Occipital lobe (tissue), 2 donors: ENCODE data around the gene MRPS21. TPM values are rescaled to one million over a fixed set of nuclear protein-coding genes. Genes with fewer than 3 reads are reported as not detected.
A peak's percentile ranks its signal among the peaks of the same experiment; 100 is the strongest.
"Not testable (repeated sequence)": the region's sequence is repeated elsewhere in the genome, so short reads cannot be mapped to it uniquely, and the experiment has no call there.

ENCODE experiments used
- DNase-seq: peaks from one replicate; lab custom pipeline; 2025; lab: John Stamatoyannopoulos, UW
- total RNA-seq: library from RNA; depleted of rRNA; stranded (reverse); fragments of >200 nt; gene quantifications from one replicate; pipeline ENCODE4 v1.2.3, GENCODE V29; 2014

Gene MRPS21
- total RNA-seq, 1 donor from 2014 or later: 69.3 TPM

GRCh38 chr1:150281221-150281757 lies 12.4 kb upstream of the MRPS21 start:
- DNase-seq: peak; percentile 33

- DNase-seq: peak; percentile 92
These were observed 11.7 kb upstream of the MRPS21 start, which contains the start of gene CIART for GRCh38 chr1:150281758-150282557. CIART (plus strand) TSS chr1:150282554; CDS start chr1:150283268, 714 bp downstream.

- peak; percentile 55 for DNase-seq
These were observed 11.1 kb upstream of the MRPS21 start for GRCh38 chr1:150282558-150282958.

- DNase-seq: no peak
These were observed 10.4 kb upstream of the MRPS21 start for GRCh38 chr1:150283260-150283659.

GRCh38 chr1:150288382-150288781 lies 5.3 kb upstream of the MRPS21 start:
- no peak for DNase-seq

- no peak for DNase-seq
These were observed 4.8 kb upstream of the MRPS21 start for GRCh38 chr1:150288822-150289221.

GRCh38 chr1:150295476-150295875 lies 1.8 kb downstream of the MRPS21 start:
- no peak for DNase-seq

- DNase-seq: no peak
These were observed 6.1 kb downstream of the MRPS21 start for GRCh38 chr1:150299716-150300115.

- DNase-seq: peak; percentile 53
These were observed 8.7 kb downstream of the MRPS21 start for GRCh38 chr1:150302338-150302737.

- DNase-seq: no peak
These were observed 9.2 kb downstream of the MRPS21 start for GRCh38 chr1:150302902-150303301.

- not testable (repeated sequence) for DNase-seq
These were observed 14.9 kb downstream of the MRPS21 start for GRCh38 chr1:150308585-150308984.

GRCh38 chr1:150309758-150310508 lies 16.3 kb downstream of the MRPS21 start:
- DNase-seq: no peak

- DNase-seq: no peak
These were observed 18.1 kb downstream of the MRPS21 start for GRCh38 chr1:150311762-150312161.

- DNase-seq: not testable (repeated sequence)
These were observed 21.0 kb downstream of the MRPS21 start for GRCh38 chr1:150314691-150315090.

GRCh38 chr1:150320667-150320978 lies 27.0 kb downstream of the MRPS21 start:
- no peak for DNase-seq

GRCh38 chr1:150321826-150322166 lies 28.1 kb downstream of the MRPS21 start:
- no peak for DNase-seq

- DNase-seq: no peak
These were observed 28.6 kb downstream of the MRPS21 start for GRCh38 chr1:150322310-150322709.

GRCh38 chr1:150332651-150333290 lies 39.1 kb downstream of the MRPS21 start:
- no peak for DNase-seq

- no peak for DNase-seq
These were observed 52.7 kb downstream of the MRPS21 start for GRCh38 chr1:150346316-150346715.

GRCh38 chr1:150352866-150353265 lies 59.2 kb downstream of the MRPS21 start:
- no peak for DNase-seq
